Middle frontal gyrus (tissue), 1 donor: ENCODE data around the gene NEURL1.

Source experiments
- DNase-seq: peaks from one replicate; pipeline ENCODE4 v3.0.0-alpha.2; 2015; ENCODE audit warnings: low spot score; ENCODE audit errors: extremely low spot score

Gene NEURL1, protein sequence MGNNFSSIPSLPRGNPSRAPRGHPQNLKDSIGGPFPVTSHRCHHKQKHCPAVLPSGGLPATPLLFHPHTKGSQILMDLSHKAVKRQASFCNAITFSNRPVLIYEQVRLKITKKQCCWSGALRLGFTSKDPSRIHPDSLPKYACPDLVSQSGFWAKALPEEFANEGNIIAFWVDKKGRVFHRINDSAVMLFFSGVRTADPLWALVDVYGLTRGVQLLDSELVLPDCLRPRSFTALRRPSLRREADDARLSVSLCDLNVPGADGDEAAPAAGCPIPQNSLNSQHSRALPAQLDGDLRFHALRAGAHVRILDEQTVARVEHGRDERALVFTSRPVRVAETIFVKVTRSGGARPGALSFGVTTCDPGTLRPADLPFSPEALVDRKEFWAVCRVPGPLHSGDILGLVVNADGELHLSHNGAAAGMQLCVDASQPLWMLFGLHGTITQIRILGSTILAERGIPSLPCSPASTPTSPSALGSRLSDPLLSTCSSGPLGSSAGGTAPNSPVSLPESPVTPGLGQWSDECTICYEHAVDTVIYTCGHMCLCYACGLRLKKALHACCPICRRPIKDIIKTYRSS

DNA sequence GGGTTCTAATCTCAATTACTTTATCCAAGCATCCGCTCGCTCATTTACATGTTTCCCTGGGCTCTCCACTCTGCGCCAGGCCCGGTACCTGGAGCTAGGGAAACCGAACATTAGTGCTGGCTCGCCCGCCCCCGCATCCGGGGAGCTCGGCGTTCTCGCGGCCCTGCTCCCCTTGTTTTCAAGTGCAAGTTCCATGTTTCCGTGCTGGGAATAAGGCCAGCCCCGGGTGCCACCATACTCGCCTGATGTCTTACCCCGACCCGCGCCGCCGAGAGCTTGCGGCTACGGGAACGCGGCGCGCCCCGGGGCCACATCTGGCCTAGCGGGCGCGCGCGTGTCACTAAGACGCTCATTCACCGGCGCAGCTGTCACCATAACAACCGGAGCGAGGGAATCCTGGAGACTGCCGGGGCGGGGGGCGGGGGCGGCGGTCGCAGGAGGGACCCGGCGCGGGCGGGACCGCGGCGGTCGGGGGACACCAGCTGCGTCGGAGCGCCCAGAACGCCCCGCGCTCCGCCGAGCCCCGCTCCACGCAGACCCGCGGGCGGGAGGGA, at the start of gene NEURL1:
Gene NEURL1 (plus strand): TSS at position 344 of the 554 bp plus-strand sequence. CDS start 683 bp downstream, outside the sequence.
- peak; percentile 37 for DNase-seq

DNA sequence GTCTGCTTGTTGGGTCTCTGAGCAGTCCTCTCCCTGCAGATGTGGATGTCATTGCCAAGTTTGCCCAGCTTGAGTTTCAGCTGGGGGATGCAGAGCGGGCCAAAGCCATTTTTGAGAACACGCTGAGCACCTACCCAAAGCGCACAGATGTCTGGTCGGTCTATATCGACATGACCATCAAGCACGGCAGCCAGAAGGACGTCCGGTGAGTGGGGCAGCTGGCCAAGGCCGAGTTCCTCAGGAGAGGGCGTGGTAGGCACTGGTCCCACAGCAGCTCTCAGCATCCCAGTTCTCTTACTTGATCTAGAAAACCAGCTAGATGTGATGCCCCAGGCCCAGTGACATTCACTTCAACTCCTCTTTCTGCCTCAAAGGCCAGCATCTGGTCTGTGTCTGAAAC, 49.0 kb upstream of the NEURL1 start:
- DNase-seq = no peak

DNA sequence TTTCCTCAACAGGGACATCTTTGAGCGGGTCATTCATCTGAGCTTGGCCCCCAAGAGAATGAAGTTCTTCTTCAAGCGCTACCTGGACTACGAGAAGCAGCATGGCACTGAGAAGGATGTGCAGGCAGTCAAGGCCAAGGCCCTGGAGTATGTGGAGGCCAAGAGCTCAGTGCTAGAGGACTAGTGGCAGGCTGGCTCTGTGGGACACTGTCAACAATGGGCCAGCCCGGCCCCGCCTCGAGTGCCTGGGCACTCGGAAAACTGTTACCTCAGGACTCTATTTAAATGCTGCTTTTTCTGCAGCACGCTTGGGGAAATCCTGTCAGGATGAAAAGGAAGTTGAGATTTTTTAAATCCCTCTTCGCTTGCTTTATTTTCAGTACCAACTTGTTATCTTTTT, 48.1 kb upstream of the NEURL1 start:
- DNase-seq = no peak

DNA sequence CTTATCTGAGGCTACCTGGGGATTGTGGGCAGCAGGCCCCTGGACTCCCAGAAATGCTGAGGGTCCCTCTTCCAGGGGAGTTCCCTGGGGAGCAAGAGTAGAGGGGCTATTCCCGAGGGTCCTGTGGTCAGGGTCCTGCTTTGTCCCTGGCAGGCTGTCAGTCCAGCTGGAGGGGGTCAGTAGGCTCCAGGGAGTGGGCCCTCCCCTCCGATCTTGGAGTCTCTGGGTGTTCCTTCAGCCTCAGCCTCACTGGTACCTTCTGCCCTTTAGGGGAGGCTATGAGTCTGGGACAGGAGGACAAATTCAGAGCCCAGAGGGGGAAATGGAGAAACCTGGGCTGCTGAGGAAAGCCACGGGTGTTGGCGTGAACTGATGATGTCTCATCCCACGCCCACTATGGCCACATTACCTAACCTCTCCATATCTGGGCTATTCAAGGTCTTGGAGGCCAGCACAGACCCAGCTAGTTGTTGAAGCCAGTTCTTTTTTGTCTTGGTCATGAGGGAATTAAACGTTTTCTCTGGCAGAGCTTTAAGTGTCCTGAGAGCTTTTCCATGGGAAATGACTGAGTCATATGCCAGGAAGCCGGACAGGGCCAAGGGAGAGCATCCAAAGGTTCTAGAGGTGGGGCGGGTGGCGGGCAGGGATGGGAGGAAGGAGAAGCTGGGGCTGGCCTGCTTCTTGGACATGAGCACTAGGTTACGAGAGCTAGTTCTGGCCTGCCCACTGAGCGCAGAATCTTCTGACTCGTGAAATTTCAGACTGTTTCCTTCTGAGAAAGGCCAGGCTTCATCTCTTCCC, 47.5 kb upstream of the NEURL1 start:
- no peak for DNase-seq

DNA sequence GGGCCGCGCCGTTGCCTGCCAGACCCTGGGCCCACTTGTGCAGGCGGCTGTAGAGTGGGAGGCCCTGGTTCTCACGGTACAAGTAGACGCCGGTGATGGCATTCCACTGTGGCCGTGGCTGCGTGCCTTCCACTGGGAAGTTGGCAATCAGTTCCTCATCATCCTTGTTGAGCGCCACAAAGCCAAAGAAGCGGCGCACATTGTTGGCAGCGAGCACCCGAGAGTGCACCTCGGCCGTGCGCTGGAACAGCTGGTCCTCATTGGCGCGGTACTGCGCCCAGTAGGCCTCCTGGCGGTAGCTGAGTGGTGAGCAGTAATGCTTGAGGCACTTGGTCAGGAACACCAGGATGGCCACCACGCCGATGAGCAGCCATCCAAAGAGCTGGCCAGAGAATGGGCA, 46.3 kb upstream of the NEURL1 start:
- DNase-seq = no peak

DNA sequence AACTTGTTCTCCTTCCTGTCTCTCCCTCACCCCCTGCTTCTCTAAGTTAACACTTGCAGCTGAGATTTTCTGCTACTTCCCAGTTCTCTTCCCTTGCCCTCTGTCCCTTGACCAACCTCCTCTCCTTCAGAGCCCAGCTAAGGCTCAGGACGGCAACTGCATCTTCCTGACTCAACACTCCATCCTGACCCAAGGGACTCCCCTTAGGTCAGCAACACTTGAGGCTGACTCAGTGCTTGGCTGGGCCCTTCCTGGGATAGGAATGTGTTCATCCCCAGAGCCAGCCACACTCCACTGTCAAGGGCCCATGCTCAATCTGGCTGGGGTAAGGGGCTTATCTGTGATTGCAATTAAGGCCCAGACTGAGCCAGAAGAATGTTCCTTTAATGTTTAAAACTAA, 44.8 kb upstream of the NEURL1 start:
- DNase-seq = no peak

DNA sequence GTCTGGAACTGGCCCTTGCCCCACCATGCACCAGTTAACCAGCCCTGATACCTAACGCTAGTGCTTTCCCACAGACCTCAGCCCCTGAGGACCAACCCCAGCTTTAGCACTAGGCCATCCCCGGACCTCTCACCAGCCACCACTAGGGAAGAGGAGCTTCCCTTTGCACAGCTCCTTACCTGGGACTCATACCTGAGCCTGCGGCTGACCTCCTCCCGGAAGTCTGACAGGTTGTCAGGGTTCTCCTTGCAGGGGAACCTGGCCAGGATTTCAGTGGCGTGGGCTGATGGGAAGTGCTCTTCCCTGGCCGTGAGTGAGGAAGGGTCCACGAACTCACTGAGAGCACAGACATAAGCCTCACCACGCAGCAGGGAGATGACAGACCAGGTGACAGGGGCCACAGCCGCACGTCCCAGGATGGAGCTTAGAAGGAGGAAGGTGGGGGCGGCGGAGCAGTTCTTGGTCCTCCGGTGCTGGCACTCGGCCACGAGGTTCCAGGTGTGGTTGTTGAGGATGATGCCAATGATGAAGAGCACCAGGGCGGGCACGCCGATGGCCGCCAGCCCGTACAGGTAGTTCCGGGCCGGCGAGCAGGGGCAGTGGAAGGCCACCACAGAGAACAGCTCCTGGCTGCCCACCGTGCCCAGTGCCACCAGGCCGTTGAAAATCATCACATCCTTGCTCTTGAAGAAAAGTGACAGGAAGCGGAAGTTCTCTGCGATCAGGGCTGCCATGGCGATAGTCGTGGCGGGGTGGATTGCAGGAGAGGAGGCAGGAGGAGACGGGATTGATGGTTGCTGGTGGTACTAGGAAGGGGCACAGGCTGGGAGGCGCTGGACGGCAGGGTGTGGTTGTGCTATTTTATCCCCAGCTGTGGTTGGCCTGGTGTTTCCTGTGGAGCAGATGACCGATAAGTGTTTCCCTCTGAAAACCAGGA, 44.0 kb upstream of the NEURL1 start:
- DNase-seq = no peak

DNA sequence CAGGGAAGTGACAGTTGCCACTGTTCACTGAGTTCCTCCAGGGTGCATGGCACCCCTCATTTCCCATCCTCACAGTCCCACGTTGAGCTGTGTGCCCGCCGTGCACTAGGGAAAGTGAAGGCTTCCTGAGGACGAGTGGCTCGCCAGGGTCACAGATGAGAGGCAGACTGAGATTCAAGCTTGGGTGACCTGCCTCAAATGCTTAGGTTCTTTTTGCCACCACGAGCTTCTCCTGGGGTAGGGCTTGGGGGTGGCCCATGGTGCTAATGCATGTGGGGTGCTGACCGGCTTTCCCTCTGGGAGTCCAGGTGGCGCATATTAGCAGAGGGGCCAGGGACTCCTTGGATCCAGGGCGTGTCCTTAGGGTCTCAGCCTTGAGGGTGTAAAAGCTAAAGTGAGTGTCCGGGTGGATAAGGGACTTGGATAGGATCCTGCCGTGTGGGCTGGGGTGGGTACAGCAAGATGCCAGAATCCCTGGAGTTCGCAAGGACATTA, 43.3 kb upstream of the NEURL1 start:
- DNase-seq = no peak

DNA sequence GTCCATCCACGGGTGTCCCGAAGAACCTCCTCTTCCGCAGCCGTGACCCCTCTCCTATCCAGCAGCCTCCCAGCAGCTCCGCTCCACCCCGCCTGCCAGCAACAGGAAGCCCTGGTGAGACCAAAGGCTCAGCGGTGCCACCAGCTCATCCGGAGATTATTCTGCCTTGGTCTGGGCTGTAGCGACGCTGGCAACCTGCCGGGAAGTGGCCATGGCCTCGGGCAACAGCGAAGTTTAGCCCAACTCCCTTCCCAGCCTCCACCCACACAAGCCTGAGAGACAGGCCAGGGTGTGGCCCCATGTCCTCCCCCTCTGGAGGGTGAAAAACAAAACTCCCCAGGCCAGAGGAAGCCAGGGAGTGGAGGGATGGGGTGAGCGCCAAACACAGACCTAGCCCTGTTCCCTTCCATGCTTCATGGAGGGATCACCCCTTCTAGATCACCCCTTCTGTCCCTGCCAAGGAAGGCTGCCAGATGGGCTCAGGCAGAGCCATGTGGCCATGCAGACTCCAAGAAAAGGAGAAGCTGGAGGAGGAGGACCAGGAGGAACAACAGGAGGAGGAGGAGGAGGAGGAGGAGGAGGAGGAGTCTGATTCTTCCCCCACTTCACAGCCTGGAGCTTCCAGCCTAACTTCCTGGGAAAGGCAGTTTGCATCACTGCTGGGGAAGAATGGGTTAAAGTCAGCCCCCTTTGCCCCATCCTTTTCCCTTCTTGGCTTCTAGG, 42.3 kb upstream of the NEURL1 start:
- no peak for DNase-seq

DNA sequence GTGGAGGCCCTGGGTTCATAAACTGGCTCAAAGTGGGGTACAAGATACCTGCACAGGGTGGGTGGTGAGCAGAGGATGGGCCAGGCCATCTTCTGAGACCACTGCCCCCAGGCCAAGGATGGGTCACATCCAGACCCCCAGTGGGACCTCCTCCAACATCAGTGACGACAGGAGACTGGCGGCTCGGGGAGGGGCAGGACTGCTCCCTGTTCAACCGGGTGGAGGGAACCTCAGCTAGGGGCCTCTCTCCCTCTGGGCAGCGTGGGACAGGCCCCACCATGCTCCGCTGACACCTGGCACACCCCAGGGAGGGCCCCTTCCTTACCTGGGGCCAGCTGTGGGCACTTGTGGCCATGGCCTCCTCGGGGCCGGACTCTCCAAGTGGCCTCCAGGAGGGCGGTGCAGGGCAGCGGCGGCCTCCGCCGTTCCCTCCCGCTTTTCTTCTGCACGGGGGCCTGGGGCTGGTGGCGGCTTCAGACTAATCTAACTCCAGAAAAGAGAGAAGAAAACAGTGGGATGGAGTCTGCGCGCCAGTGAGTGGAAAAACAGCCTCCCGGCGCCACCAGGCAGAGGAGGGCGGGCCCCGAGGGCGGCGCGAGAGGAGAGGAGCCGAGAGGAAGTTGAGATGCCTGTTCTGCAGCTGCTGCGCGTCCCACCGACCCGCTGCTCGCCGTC, 41.5 kb upstream of the NEURL1 start, which contains the start of gene CALHM2:
Gene CALHM2 (minus strand): TSS at position 540 of the 675 bp plus-strand sequence. CDS start 2,429 bp downstream, outside the sequence.
- peak; percentile 35 for DNase-seq

DNA sequence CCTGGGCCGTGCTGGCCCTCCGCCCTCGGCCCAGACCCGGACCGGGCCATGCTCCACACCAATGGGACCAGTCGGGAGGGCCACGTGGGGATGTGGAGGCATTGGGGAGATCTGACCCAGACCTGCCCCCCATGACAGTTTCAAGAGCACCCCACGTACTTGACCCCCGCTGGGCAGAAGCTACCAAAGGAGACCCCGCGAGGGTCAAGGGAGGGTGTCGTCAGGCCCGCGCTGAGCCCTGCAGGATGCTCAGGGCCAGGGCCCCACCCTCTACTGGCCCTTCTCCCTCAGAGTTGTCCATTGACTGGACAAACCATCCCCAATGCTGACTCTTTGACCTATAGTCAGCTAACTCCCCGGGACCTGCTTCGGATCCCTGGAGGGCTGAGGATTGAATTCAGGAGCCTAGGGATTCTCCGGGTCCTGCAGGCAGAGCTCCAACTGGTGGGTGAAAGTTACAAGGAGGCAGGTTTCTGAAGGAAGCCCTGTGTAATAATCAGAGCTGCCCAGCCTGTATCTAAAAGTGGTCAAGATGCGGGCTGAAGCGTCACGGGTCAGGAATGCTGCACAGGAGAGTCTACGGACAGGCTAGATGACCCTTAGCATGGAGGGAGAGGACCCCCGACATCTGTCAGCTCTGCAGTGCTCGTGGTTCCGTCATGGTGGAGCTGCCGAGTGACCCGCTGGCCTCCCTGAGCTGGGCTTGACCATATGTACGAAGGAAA, 40.8 kb upstream of the NEURL1 start:
- DNase-seq = no peak

DNA sequence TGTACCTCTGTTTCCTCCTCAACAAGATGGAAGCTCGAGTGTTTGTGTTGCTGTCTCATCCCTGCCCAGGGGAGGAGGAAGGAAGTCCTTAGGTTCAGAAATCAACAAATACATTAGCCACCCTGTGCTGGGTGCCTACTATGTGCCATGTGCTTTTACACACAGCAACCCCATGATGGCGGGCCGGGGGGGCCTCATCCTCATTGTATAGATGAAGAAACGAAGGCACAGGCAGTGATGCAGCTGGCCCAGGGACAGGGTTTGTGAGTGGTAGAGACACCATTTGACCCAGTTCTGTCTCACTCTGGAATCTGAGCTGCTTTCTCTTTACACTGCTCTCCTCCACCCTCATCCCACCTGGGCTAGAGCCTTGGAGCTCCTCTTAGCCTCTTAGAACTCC, 39.5 kb upstream of the NEURL1 start:
- DNase-seq = no peak

DNA sequence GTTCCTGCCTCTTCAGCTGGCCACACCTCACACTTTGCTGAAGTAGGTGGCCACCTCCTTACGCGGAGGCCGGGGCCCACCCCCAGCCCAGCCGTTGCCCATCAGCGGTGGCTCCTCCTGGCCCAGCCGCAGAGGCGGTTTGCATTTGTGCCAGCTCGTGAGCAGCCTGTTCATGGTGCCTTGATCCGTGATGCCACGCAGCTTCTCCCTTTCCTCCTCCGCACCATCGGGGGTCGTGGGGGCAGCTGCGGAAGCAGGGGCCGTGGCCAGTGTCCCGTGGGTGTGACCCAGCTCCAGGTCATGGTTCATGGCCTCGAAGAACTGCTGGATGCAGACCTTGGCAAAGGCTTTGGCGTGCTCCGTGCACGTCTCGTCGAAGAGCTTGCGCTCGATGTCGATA, 38.3 kb upstream of the NEURL1 start:
- no peak for DNase-seq

DNA sequence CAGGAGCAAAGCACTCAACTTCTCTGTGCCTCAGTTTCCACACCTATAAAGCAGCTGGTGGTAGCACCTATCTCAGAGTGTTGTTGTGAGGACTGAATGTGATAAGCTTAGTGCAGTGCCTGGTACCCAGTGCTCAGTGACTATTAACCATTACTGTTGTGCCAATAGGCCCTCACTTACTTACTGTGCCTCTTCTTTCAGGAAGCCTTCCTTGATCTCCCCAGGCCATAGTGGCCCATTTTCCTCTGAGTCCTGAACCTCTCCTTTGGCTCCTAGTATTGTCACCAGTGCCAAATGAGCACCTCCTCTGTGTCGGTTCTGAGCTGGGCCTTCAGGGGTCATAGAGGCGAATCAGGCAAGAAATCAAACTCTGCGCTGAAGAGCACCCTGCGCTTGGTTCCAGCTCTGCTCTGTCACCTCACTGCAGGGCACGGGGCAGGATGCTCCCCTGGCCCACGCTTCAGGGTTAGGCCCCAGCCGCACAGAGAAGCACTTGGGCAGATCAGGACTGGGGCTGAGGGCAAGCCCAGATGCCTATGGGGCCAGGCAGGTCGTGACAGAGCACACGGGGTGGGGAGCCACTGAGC, 37.3 kb upstream of the NEURL1 start:
- no peak for DNase-seq

DNA sequence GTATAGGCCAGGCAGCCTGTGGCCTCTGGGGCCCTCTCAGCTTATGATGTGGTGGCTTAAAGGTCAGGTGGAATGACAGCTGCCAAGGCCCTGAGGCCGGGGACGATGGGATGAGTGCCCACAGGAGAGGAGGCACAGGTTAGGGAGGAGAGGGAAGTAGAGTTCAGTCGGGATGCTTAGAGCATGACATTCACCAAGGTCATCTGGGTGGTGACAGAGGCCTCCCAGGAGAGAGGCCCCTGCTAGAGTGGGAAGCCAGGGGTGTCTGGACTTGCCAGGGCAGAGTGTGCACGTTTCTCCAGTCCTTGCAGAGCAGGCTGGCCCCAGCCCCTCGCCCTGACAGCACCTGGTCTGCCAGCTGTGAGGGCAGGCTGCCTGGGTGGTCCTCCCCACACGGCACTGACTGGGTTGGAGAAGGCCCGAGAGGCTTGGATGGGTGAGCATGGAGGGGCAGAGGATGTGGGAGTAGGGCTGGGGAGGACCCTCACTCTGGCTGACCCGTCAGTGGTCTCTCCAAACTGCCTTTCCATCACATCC, 36.3 kb upstream of the NEURL1 start:
- no peak for DNase-seq

DNA sequence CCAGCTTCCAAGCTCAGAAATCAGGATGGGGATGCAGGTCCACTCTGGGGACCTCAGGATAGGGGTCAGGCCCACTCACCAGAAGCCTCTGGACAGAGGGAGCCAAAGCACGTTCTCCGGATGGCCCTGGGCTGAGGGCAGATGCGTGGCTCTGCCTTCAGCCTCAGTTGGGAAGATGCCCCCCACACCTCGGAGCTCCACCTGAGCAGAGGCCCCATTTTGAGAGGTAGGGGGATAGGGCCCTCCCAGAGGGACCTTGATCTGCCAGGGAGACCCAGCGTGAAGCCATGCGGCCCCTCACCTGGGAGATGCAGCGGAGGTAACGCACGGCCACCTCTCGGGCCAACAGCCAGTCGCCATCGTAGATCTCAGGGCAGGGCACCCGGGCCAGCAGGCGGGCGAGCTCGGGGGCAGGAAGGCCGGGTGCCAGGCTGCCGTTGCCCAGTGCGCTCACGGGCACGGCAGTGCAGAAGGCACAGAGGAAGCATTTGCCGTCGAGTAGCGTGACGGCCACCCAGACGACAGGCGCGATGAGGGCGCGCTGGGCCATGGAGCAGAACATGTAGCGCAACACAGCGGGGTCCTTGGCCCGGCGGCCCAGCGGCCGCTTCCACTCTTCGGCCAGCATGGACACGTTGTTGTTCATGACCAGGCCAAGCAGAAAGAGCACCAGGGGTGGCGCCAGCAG, 35.5 kb upstream of the NEURL1 start:
- no peak for DNase-seq

DNA sequence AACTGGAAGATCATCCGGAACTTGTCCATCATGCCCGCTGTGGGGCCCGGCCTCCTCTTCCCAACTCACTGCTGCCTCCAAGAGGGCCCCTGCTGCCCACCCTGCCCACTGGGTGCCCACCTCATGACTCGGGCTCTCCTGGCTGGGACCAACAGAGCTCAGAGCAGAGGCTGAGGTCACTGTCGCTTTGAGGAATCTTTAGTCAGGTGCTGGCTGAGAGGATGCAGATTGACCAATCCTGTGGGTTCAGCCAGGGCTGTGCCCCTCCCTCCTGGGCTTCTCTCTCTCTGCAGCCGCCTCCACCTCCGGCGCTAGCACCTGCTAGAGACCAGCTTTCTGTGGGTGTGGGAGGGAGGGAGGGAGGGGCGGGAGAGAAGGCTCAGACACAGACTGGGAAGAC, 34.8 kb upstream of the NEURL1 start, which contains the start of gene CALHM1:
Gene CALHM1 (minus strand): TSS at position 181 of the 400 bp plus-strand sequence. CDS start 149 bp downstream, at position 32.
- no peak for DNase-seq
